Activated gamma-delta T cell treated with Interleukin-2 at 50 U/mL for 16 hours (primary cell): ENCODE measurements around the gene FABP2.
"Not testable (repeated sequence)": the region's sequence is repeated elsewhere in the genome, so short reads cannot be mapped to it uniquely, and the experiment has no call there.

Experiments used
- DNase-seq: peaks from one replicate; pipeline ENCODE4 v3.0.0-alpha.2; 2020

Gene FABP2

GRCh38 chr4:119307606-119308005 is 14.3 kb downstream of the FABP2 start:
- DNase-seq = no peak

- no peak for DNase-seq
Measured at GRCh38 chr4:119304431-119304830, 17.5 kb downstream of the FABP2 start.

- no peak for DNase-seq
Measured at GRCh38 chr4:119303587-119304305, 18.2 kb downstream of the FABP2 start.

- no peak for DNase-seq
Measured at GRCh38 chr4:119302073-119302832, 19.7 kb downstream of the FABP2 start.

- peak; percentile 87 for DNase-seq
Measured at GRCh38 chr4:119300101-119300978, 21.6 kb downstream of the FABP2 start.

- DNase-seq = no peak
Measured at GRCh38 chr4:119299741-119300100, 22.2 kb downstream of the FABP2 start.

- no peak for DNase-seq
Measured at GRCh38 chr4:119299260-119299671, 22.7 kb downstream of the FABP2 start.

GRCh38 chr4:119297795-119298194 is 24.1 kb downstream of the FABP2 start:
- DNase-seq = no peak

GRCh38 chr4:119296356-119296755 is 25.6 kb downstream of the FABP2 start:
- DNase-seq = no peak

GRCh38 chr4:119290598-119290997 is 31.3 kb downstream of the FABP2 start:
- no peak for DNase-seq

- DNase-seq = no peak
Measured at GRCh38 chr4:119289313-119289712, 32.6 kb downstream of the FABP2 start.

GRCh38 chr4:119286377-119287002 is 35.4 kb downstream of the FABP2 start:
- peak; percentile 20 for DNase-seq

- no peak for DNase-seq
Measured at GRCh38 chr4:119284876-119285780, 36.8 kb downstream of the FABP2 start.

GRCh38 chr4:119281393-119281792 is 40.5 kb downstream of the FABP2 start:
- DNase-seq = no peak

GRCh38 chr4:119279945-119280344 is 42.0 kb downstream of the FABP2 start:
- DNase-seq = not testable (repeated sequence)

- not testable (repeated sequence) for DNase-seq
Measured at GRCh38 chr4:119279541-119279940, 42.4 kb downstream of the FABP2 start.

- no peak for DNase-seq
Measured at GRCh38 chr4:119271361-119272085, 50.4 kb downstream of the FABP2 start.

GRCh38 chr4:119268466-119268865 is 53.5 kb downstream of the FABP2 start:
- DNase-seq = no peak
